DMS153 treated with DMSO at 0.1 percent for 48 hours (cell line): ENCODE measurements around the gene MEIOSIN.
"Not testable (repeated sequence)": the region's sequence is repeated elsewhere in the genome, so short reads cannot be mapped to it uniquely, and the experiment has no call there.

Experiments
- DNase-seq: peaks from one replicate; lab custom pipeline; 2025; ENCODE audit not compliant: unreplicated experiment; lab: John Stamatoyannopoulos, UW

MEIOSIN gene

GRCh38 chr19:45733160-45733810 lies at the start of gene MEIOSIN:
Gene MEIOSIN, plus strand, starts transcription at chr19:45733439. Its CDS starts 1,938 bp downstream, at chr19:45735377.
- no peak for DNase-seq

GRCh38 chr19:45685045-45685444 lies 48.2 kb upstream of the MEIOSIN start:
- not testable (repeated sequence) for DNase-seq

GRCh38 chr19:45687599-45687998 lies 45.6 kb upstream of the MEIOSIN start:
- DNase-seq = no peak

GRCh38 chr19:45691516-45692186 lies 41.6 kb upstream of the MEIOSIN start, which contains the start of gene SNRPD2:
Gene SNRPD2, minus strand, starts transcription at chr19:45691953. Its CDS starts 65 bp downstream, at chr19:45691888.
- peak; percentile 95 for DNase-seq

- peak; percentile 96 for DNase-seq
These were observed 40.8 kb upstream of the MEIOSIN start, which contains the start of gene QPCTL for GRCh38 chr19:45692187-45693105. Gene QPCTL, plus strand, starts transcription at chr19:45692666. Its CDS starts 38 bp downstream, at chr19:45692704.

- peak; percentile 19 for DNase-seq
These were observed 40.0 kb upstream of the MEIOSIN start for GRCh38 chr19:45693106-45693788.

- DNase-seq = no peak
These were observed 31.6 kb upstream of the MEIOSIN start for GRCh38 chr19:45701676-45702075.

- DNase-seq = no peak
These were observed 28.1 kb upstream of the MEIOSIN start for GRCh38 chr19:45705115-45705514.

- DNase-seq = no peak
These were observed 27.4 kb upstream of the MEIOSIN start for GRCh38 chr19:45705710-45706415.

GRCh38 chr19:45710356-45711130 lies 22.7 kb upstream of the MEIOSIN start:
- DNase-seq = no peak

GRCh38 chr19:45711851-45712698 lies 21.2 kb upstream of the MEIOSIN start:
- DNase-seq = no peak

GRCh38 chr19:45712699-45713067 lies 20.6 kb upstream of the MEIOSIN start:
- no peak for DNase-seq

GRCh38 chr19:45713141-45713540 lies 20.1 kb upstream of the MEIOSIN start:
- DNase-seq = no peak

- no peak for DNase-seq
These were observed 18.1 kb upstream of the MEIOSIN start for GRCh38 chr19:45715139-45715538.

GRCh38 chr19:45716359-45717130 lies 16.7 kb upstream of the MEIOSIN start:
- DNase-seq = no peak

GRCh38 chr19:45717131-45717982 lies 15.9 kb upstream of the MEIOSIN start:
- DNase-seq = peak; percentile 95
